GM23338 (cell line): ENCODE results near the gene KRTAP5-4. TPM values are rescaled to one million over a fixed set of nuclear protein-coding genes. Genes with fewer than 3 reads are reported as not detected.
"Not testable (repeated sequence)": the region's sequence is repeated elsewhere in the genome, so short reads cannot be mapped to it uniquely, and the experiment has no call there.

Source experiments
- ATAC-seq: fragments of 200-7000 bp; cut with Tn5 transposase; 3 replicates; pipeline ENCODE4 v1.9.1; 2020
- DNase-seq: peaks from one replicate; pipeline ENCODE4 v3.0.0-alpha.2; 2015; ENCODE audit warnings: low spot score
- H2AFZ ChIP-seq: fragments of 200-600 bp; sonication (generic); 2 replicates; pipeline ENCODE4 v1.8.0; 2016; ENCODE audit warnings: antibody characterized with exemption, mild to moderate bottlenecking, moderate library complexity
- H3F3A ChIP-seq: fragments of 200-600 bp; sonication (generic); replicated peaks from 2 replicates; pipeline ENCODE4 v1.8.0; 2017; ENCODE audit warnings: antibody characterized with exemption, mixed run types, low read depth
- H3K27ac ChIP-seq: fragments of 200-600 bp; sonication (generic); 2 replicates; pipeline ENCODE4 v1.6.1; 2016; ENCODE audit warnings: low read depth
- H3K27me3 ChIP-seq: fragments of 200-600 bp; sonication (generic); 2 replicates; pipeline ENCODE4 v1.8.0; 2016; ENCODE audit warnings: mild to moderate bottlenecking, mixed run types, moderate library complexity; ENCODE audit not compliant: insufficient read depth
- H3K36me3 ChIP-seq: fragments of 200-600 bp; sonication (generic); 2 replicates; pipeline ENCODE4 v1.8.0; 2016; ENCODE audit warnings: mild to moderate bottlenecking; ENCODE audit not compliant: insufficient read depth
- H3K4me1 ChIP-seq: fragments of 200-600 bp; sonication (generic); 2 replicates; pipeline ENCODE4 v1.8.0; 2016; ENCODE audit warnings: mild to moderate bottlenecking, moderate library complexity; ENCODE audit not compliant: insufficient read depth
- H3K4me2 ChIP-seq: fragments of 200-600 bp; sonication (generic); 2 replicates; pipeline ENCODE4 v1.7.1; 2017; ENCODE audit warnings: mixed run types
- H3K4me3 ChIP-seq: fragments of 200-600 bp; sonication (generic); 2 replicates; pipeline ENCODE4 v1.6.1; 2016; ENCODE audit warnings: mixed run types
- H3K79me2 ChIP-seq: fragments of 200-600 bp; sonication (generic); replicated peaks from 2 replicates; pipeline ENCODE4 v1.8.0; 2017; ENCODE audit warnings: mild to moderate bottlenecking; ENCODE audit not compliant: insufficient read depth
- H3K9me2 ChIP-seq: fragments of 200-600 bp; sonication (generic); 2 replicates; pipeline ENCODE4 v1.8.0; 2017; ENCODE audit not compliant: insufficient read depth
- H4K20me1 ChIP-seq: fragments of 200-600 bp; sonication (generic); replicated peaks from 2 replicates; pipeline ENCODE4 v1.8.0; 2017; ENCODE audit warnings: mild to moderate bottlenecking; ENCODE audit not compliant: insufficient read depth
- H3K27ac Mint-ChIP-seq: 2 replicates; pipeline ENCODE4 v1.8.0; 2020; ENCODE audit warnings: inconsistent platforms, mild to moderate bottlenecking, moderate library complexity, mixed read lengths
- H3K27me3 Mint-ChIP-seq: 3 replicates; pipeline ENCODE4 v1.8.0; 2022; ENCODE audit warnings: low read depth, mild to moderate bottlenecking, moderate library complexity, mixed read lengths, inconsistent platforms; ENCODE audit not compliant: insufficient read depth, poor library complexity
- H3K36me3 Mint-ChIP-seq: 3 replicates; pipeline ENCODE4 v1.8.0; 2021; ENCODE audit warnings: low read depth, mild to moderate bottlenecking, inconsistent platforms, moderate library complexity, mixed read lengths
- H3K4me1 Mint-ChIP-seq: 3 replicates; pipeline ENCODE4 v1.8.0; 2020; ENCODE audit warnings: mild to moderate bottlenecking, inconsistent platforms, mixed read lengths
- H3K4me3 Mint-ChIP-seq: 3 replicates; pipeline ENCODE4 v1.8.0; 2021; ENCODE audit warnings: moderate library complexity, mild to moderate bottlenecking, inconsistent platforms, mixed read lengths
- H3K9me3 Mint-ChIP-seq: 3 replicates; pipeline ENCODE4 v1.8.0; 2020; ENCODE audit warnings: moderate library complexity, mild to moderate bottlenecking, inconsistent platforms, mixed read lengths
- CREB1 ChIP-seq: fragments of 250-450 bp; sonication (Bioruptor Pico); IDR thresholded peaks from 2 replicates; pipeline ENCODE4 v1.5.0; 2020; ENCODE audit warnings: low read depth, mild to moderate bottlenecking, moderate library complexity
- CTCF ChIP-seq, 2 experiments: fragments of 200-600 bp in 1 of 2; sonication (generic) in 1 of 2; conservative IDR thresholded peaks; 2 replicates each; pipeline versions ENCODE4 v1.5.1 to v1.6.1; 2016 to 2017; ENCODE audit warnings: antibody characterized with exemption in 2 of 2, low read depth in 2 of 2, mild to moderate bottlenecking in 2 of 2, moderate library complexity in 1 of 2
- EZH2phosphoT487 ChIP-seq: fragments of 200-600 bp; sonication (generic); IDR thresholded peaks from one replicate; pipeline ENCODE4 v1.8.1; 2018; ENCODE audit warnings: antibody characterized with exemption; ENCODE audit not compliant: unreplicated experiment
- JUNB ChIP-seq: IDR thresholded peaks from one replicate; pipeline ENCODE4 v1.6.1; 2016; ENCODE audit warnings: antibody characterized with exemption; ENCODE audit not compliant: unreplicated experiment
- NANOG ChIP-seq: IDR thresholded peaks from 2 replicates; pipeline ENCODE4 v1.6.1; 2016; ENCODE audit warnings: antibody characterized with exemption, borderline replicate concordance
- POLR2AphosphoS5 ChIP-seq: IDR thresholded peaks from 2 replicates; pipeline ENCODE4 v1.6.1; 2016; ENCODE audit warnings: antibody characterized with exemption, low read depth
- ZNF331 ChIP-seq: fragments of 250-450 bp; sonication (Bioruptor Pico); IDR thresholded peaks from 2 replicates; pipeline ENCODE4 v1.5.0; 2020; ENCODE audit warnings: low read depth, mild to moderate bottlenecking, moderate library complexity
- ZNF462 ChIP-seq: fragments of 250-450 bp; sonication (Bioruptor Pico); IDR thresholded peaks from 2 replicates; pipeline ENCODE4 v1.5.0; 2020; ENCODE audit warnings: mild to moderate bottlenecking, moderate library complexity
- polyA plus RNA-seq: library from polyadenylated mRNA; unstranded; fragments of >200 nt; fragmentation: Nextera tagmentation; extraction: Ambion mirVana; gene quantifications from 2 replicates; pipeline ENCODE4 v1.2.1, GENCODE V29; 2016
- total RNA-seq: library from RNA; depleted of rRNA; stranded (reverse); fragments of >200 nt; shearing (Covaris generic); gene quantifications from 2 replicates; pipeline ENCODE4 v1.2.3, GENCODE V29; 2014

Gene KRTAP5-4
- total and polyA plus RNA-seq, 2 experiments from 2014 or later = not detected

DNA sequence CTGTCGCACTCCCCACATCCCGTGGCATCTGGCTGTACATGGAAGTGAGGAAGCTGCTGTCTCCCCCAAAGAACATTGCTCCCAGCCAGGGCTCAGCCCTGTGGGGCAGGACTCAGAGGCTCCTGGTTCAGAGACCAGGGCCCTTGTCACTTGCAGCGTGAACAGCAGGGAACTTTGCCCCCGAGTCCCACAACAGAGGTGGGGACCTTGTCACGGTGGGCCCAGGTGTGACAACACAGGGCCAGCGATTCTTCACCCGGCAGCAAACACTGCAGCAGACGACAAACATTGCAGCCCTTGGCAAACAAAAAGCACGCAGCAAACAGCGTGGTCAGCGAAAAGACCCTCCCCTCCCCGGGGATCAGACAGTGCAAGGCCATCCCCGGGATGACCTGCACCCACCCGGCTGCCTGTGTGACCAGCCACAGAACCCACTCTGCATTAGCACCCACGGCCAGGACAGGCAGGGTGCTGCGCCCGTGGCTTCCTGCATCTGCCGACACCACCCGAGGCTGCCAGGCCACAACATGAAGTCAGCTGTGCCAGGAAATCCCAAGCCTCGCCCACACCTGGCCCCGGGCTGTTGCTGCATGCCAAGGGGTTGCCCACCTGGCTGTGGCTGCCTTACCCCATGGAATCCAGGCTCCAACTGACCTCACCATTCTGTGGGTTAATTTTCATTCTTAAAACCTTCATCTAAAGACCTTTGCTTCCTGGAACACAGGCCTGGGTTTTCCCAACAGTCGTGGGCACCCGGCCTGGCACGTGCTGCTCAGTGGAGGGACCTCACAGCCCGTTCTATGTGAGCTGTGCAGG is 39.7 kb upstream of the KRTAP5-4 start:
- H3K27me3 Mint-ChIP-seq, H3K27ac ChIP-seq, ATAC-seq, H3K9me3 Mint-ChIP-seq, H3K4me2 ChIP-seq, H3K36me3 ChIP-seq, H3K79me2 ChIP-seq, H4K20me1 ChIP-seq, H3K4me1 ChIP-seq, H3K4me3 ChIP-seq, H3K4me1 Mint-ChIP-seq, H3F3A ChIP-seq, H3K27ac Mint-ChIP-seq, H3K36me3 Mint-ChIP-seq, H3K4me3 Mint-ChIP-seq, H3K9me2 ChIP-seq, DNase-seq, H2AFZ ChIP-seq, H3K27me3 ChIP-seq: not testable (repeated sequence)

GRCh38 chr11:1660111-1660867 is 38.4 kb upstream of the KRTAP5-4 start:
- no peaks in the 10 kb centered on the region for H3K79me2 ChIP-seq
- H3K4me3 ChIP-seq = no peak overlapping the region
- no peaks in the 10 kb centered on the region for H3K4me1 ChIP-seq
- no peaks in the 10 kb centered on the region for H3K9me2 ChIP-seq
- H3K4me2 ChIP-seq = no peak overlapping the region
- ATAC-seq (no peak), DNase-seq (no peak)
- Mint-ChIP-seq H3K4me1 (peaks cover 4% of the 10 kb centered on the region; the same call in 2 of the 3 replicates), H3K9me3 (no peaks in the 10 kb centered on the region), H3K36me3 (no peaks in the 10 kb centered on the region), H3K27ac (no peak overlapping the region), H3K4me3 (no peak overlapping the region), H3K27me3 (peaks cover 7% of the 10 kb centered on the region)
- no peak overlapping the region for H2AFZ ChIP-seq
- H3K36me3 ChIP-seq = no peaks in the 10 kb centered on the region
- H4K20me1 ChIP-seq = no peaks in the 10 kb centered on the region
- H3K27me3 ChIP-seq = no peaks in the 10 kb centered on the region
- H3K27ac ChIP-seq = no peak overlapping the region
- H3F3A ChIP-seq = no peaks in the 10 kb centered on the region
- TF ChIP-seq EZH2phosphoT487 (no peak), ZNF331 (CRISPR knock-in tag) (no peak), NANOG (no peak), CREB1 (CRISPR knock-in tag) (no peak), JUNB (no peak), ZNF462 (CRISPR knock-in tag) (no peak), CTCF (conservative IDR thresholded peaks at IDR 0.05; ENCODE audit: low read depth in 2 of 2) (no peak), POLR2AphosphoS5 (no peak)
